Glomerular endothelial cell (primary cell): Measurements from ENCODE around the gene SFXN5. TPM values are rescaled to one million over a fixed set of nuclear protein-coding genes. Genes with fewer than 3 reads are reported as not detected.
"Not testable (repeated sequence)": the region's sequence is repeated elsewhere in the genome, so short reads cannot be mapped to it uniquely, and the experiment has no call there.

Experiments used
- DNase-seq: peaks from one replicate; pipeline ENCODE4 v3.0.0-alpha.2; 2011; ENCODE audit warnings: low read depth, low spot score; ENCODE audit errors: extremely low read depth
- total RNA-seq: library from RNA; depleted of rRNA; stranded (reverse); fragments of >200 nt; gene quantifications from 2 replicates; pipeline ENCODE4 v1.2.3, GENCODE V29; 2015

The SFXN5 gene
- total RNA-seq, 1 donor from 2014 or later = 29.5 TPM

DNA sequence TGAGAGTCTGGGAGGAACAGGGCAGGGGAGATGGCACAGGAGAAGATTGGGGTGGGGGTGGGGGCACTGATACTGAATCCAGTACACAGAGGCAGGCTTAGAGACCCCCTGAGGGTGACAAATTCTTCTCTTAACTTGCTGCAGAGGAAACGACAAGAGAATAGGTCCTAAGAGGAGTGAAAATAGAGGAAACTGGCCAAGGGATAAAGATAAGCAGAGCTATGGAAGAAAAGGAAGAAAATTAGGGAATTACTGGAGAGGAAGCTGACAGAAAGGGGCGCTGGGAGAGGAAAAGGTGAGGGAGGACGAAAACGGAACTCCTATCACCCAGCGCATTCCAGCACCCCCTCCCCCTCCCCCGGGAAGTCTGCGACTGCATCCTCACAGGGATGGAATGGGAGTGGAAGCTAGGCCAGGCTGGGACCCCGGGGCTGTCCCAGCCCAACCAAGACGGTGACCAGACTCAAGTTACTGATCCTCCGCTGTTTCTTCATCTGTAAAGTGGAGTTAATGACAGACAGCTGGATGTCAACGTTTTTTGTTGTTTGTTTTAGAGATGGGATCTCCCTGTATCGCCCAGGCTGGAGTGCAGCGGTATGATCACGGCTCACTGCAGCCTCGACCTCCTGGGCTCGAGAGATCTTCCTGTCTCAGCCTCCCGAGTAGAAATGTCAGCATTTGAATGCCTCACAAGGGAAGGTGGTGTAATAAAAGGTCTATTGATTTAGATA, 156.8 kb downstream of the SFXN5 start:
- no peak for DNase-seq

DNA sequence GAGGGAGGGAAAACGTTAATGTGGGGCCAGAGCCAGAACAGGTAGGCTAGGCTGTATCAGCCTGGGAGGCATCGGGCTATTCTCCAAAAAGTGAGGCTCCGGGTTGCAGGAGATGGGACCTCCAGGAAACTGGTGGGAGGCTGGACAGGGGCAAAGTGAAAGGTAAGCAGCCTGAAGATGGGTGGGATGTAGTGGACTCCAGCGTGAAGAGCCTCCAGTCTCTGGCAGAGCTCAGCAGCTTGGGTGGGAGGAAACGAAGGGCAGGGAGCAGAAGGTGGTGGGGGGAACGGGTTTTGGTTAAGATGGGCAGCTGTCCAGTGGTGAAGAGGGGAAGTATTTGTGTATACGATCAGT, 157.3 kb downstream of the SFXN5 start:
- DNase-seq = no peak

DNA sequence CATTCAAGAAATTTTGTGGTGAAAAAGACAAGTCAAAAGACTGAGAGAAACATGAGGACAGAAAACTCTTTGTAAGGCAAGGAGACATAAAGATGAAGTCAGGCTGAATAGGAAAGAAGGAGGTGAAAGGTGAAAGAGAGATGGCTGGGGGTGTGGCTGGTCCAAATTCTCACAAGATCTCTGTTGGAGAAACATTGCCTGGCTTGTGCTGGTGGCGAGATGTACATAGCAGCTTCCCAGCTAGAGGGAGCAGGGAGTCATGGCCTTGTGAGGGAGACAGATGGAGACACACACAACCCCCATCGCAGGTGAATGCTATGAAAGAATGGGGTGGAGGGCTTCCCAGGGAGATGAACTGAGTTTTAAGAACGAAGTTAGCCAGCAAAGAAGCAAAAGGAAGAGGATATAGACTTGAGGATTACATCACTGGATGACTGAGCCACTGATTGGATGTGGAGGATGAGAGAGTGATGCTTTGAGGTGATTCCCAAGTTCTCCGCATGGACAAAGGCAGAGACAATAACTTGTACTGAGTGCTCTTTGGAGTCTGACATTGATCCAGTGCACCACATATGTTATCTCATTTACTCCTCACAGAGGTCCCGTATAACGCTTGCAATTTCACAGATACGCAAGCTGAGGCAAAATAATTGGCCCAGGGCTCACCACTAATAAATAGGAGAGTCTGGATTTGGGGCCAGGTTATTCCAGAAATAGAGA, 157.9 kb downstream of the SFXN5 start:
- DNase-seq = no peak

DNA sequence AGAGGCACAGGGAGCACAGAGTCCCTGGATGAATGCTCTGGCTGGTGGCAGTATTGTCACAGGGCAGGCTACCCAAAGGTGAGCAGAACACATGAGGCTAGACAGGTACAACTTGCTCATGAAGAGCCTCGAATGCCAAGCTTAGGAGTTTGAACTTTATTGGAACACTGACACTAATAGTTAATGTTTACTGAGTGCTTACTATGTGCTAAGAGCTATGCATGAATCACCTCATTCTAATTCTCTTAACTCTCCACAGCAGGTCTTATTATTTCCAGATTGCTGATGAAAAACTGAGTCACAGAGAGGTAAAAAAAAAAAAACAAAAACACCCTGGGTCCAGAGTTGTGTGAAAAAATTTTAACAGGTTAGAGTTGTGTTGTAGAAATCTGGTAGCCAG, 160.3 kb downstream of the SFXN5 start:
- no peak for DNase-seq

DNA sequence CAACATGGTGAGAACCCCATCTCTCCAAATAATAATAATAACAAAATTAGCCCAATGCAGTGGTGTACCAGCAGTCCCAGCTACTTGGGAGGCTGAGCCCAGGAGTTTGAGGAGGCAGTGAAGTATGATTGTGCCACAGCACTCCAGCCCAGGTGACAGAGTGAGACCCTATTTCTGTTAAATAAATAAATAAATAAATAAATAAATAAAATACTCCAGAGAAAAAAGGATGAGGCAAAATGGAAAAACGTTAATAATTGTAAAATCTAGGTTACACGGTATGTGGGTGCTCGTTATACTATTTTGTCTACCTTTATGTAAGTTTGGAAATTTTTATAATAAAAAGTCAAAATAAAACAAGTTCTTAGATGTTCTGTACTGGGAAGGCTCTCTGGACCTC, 162.8 kb downstream of the SFXN5 start:
- no peak for DNase-seq

DNA sequence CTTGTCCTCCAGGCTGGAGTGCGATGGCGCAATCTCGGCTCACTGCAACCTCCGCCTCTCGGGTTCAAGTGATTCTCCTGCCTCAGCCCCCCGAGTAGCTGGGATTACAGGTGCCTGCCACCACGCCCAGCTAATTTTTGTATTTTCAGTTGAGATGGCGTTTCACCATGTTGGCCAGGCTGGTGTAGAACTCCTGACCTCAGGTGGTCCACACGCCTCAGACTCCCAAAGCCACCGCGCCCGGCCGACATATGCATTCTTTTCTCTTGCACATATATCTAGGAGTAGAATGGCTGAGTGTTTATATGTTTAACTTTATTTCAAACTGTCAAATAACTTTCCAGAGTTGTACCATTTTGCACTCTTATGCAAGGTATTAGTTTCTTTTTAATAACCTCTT, 164.1 kb downstream of the SFXN5 start:
- not testable (repeated sequence) for DNase-seq

DNA sequence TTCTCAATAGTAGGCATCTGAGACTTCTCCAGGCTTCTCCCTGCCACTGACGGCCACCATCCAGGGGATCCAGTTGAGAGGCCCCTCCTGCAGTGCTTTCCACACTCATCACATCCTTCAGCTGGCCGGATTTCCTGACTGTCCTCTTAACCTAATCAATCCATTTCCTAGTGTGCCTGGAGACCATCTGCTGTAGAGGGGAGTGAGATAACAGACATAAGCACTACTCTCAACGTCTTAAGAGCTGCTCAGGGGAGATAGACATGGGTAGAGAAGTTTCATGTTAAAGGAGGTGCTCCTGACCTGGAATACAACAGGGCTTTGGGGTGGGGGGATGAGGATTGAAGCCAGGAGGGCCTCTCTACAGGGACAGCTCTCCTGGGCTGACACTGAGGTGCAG, 170.1 kb downstream of the SFXN5 start:
- DNase-seq = no peak

DNA sequence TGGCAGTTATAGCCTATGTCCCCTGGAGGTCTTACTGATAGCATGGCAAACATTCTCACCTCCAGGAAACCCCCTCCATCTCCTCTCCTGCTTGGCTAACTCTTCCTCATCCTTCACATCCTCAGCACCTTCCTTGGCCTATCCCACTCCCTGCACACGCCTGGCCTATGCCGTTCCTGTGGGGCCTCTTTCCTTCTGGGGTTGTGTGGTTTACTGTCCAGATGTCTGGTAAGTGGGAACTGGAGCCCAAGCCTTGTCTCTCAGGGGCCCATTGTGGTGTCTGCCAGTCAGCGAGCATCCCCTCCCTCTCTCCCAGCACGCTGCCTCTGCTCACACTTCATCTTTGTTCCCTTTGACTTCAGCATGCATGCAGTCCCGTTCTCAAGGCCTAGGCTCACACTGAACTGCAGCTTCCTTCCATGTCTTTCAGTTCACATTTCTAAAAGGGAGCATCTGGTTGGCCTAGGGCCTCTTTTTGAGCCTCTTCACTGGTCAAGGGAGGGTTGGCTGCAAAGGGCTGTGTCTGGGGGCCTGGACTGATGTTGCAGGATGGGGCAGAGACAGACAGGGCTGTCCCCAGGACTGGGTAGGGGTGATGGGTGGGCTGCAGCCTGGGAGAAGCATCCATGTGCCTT, 171.2 kb downstream of the SFXN5 start:
- DNase-seq = no peak

DNA sequence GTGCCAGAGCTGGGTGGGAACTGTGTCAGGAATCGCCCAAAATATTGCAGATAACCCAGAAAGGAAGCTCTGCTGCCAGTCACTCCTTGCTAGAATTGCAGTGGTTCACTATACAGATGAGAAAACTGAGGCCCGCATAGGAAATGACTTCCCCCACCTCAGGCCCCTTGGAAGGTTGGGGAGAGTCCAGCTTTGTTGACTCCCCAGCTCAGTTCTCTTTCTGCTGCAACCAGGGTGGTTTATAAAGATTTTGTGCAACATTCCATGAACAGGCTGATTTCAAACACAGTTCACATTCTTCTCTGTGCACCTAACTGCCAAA, 173.0 kb downstream of the SFXN5 start:
- no peak for DNase-seq

DNA sequence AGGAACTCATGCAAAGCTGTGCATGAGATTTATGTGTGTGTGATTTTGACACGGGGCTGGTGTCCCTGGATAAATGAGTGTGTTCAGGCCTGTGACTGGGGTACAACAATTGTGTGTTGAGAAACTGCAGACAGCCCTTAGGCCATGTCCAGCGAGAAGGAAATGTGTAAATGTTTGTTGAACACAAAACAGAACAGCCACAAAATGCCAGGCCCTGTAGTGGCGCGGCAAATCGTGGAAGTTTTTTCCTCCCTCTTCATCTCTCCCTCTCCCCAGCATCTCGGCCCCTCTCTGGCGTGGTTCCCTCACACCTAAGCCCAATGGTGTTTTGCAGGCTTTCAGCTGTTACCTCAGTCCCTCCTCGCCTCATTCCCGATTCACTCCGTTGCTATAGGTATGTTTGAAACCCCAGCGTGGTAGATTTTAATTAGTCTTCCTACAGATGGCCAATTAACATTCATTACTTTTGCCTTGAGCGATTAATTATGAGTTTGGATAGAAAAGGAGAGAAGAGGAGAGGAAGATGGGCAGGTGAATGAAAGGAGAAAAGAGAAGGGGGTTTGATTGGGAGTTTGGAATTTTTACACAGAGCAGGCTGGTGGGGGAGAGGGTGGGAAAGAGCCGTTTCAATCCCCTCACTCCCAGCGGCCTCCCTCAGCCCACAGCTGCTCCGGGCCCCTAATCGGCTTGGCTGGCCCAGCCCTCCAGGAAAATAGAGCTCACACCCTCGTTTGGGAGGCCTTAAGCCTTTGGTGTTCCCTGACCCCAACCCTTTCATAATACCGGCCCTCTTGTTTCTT, 173.5 kb downstream of the SFXN5 start:
- no peak for DNase-seq

DNA sequence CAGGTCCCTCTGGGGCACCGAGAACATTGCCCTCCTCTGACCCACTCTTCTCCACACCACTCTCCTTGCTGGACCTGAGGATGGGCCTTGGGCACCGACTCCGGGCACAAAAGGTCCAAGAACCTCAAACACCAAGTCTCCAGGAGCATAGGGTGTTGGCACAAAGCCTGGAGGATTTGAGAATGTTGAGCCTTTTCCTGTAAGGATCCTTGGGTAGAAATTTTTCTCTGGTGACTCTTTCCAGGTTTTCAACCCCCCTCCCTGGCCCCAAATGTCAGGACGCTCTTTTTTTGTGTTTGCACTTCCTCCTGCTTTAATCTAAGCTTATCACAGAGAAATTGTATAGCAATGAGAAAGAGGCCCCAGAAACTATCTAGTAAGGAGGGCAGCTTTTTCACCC, 175.1 kb downstream of the SFXN5 start:
- DNase-seq = no peak

DNA sequence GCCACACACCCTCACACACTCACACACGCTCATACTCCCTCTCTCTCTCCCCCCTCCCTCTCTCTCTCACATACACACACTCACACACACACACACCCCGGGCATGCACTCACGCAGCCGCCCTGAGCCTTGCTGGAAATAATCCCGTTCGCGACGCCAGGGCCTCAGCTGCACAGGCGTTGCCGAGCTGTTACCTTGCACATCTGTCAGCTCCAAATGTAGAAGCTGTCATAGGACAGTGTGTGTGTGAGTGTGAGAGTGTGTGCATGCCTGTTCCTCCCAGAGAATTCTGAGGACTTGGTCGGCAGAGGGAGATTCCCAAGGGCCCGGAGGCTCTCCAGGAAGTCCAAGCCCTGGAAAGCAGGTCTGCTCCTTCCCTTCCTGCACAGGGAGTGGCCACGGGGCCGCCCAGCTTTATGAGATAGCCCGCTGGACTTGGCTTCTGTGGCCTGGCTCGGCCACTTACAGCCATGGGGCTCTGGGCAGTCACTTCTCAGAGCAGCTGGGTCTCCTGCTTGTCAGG, 175.7 kb downstream of the SFXN5 start:
- no peak for DNase-seq

DNA sequence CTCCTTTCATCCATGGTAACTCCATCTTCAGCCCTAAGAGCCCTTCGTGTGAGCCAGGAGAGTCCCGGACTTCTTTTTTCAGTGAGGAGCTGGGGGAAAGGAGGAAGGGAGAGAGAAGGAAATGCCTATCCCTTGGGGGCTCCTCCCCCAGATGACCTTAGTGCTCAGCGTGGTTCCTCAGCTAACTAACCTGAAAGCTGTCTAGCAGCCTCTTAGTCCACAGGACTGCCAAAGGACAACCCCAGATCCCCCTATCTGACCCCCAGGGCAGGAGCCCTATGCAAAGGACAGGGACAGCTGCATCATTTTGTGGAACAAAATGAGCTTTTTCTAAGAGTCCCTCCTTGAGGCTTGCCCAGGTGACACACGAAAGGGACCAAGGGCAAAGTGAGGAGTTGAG, 176.4 kb downstream of the SFXN5 start:
- DNase-seq = no peak

DNA sequence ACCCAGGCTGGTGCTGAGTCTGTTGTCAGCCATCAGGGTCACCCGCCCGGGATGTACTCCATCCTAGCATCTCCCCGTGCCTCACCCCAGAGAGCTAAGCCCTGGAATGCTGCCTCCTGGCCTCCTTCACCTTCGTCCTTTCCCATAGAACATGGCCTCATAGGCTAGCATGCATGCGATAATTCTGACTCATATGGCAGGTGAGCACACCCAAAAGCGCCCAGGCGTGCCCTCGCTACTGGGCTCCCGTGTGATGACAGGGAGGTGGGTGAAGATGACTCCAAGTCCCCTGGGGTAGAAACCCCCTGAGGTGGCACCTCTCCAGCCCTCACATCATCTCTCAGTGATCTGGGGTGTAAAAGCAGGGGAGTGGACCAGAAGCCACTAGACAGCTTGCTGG, 177.0 kb downstream of the SFXN5 start:
- no peak for DNase-seq

DNA sequence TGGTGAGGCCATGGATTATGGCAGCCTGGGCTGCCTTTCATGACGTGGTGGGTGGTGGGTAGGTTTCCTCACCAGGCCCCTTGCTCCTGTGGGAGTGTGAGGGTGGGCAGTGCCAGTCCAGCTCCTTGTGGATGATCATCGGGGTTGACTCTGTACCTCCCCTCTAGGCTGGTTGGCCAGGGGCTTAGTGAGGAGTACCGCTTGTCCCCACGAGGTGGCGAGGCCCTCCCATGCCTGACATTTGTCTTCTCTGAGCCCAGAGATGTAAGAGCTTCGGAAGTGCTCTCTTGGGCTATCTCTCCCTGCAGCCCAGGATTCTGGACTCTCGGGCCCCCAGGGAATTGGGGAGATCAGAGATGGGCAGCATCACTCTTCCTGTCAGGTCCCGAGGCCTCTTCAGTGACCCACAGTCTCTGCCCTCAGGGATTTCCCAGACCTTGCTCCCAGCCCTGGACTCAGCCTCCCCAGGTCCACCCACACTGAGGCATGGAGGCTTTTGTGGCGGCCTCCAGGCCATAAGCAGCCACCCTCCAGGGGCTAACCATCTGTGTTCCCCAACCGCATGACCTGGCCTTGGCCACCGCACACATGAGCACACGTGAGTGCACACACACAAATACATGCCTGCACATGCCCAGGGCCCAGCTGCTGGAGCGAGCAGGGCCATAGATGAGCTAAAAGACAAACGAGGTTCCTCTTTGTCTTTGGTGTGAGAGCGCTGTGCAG, 177.8 kb downstream of the SFXN5 start:
- no peak for DNase-seq

DNA sequence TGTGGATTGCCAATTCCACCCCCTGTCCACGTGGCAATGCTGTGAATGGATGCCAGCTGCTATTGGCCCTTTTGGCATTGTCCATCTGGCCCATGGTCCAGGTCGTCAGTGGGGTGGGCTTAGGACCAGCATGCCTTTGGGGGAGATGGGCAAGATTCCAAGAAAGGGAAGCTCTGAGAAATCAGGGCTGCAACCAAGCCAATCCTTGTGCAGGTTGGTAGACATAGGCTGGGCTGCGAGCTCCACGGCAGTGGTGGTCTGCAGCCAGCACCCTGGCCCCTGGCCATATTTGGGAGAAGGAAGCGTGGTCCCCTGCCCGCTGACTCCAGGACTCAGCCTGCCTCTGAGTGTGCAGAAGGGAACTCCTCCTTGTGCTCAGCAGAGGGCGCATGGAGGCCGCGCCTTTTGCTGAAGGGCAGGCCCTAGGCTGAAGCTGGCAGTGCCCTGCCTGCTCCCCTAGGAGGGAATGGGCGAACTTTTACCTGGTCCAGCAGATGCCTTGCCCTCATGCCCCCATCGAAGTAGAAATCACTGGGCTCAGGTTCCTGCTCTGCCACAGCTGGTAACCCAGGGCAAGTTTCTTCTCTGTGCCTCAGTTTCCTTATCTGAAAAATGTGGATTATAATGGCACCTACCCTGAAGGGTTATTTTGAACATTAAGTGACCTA, 178.9 kb downstream of the SFXN5 start:
- no peak for DNase-seq
